ENCODE measurements around the gene GPC6.

Gene GPC6

DNA sequence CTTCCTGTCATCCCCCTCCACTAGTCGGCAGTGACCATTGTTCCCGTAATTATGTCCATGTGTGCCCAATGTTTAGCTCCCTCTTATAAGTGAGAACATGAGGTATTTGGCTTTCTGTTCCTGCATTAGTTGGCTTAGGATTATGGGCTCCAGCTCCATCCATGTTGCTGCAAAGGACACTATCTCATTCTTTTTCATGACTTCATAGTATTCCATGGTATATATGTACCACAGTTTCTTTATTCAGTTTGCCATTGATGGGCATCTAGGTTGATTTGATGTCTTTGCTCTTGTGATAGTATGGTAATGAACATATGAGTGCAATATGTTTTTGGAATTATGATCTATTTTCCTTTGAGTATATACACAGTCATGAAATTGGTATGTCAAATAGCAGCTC, 730.8 kb downstream of the GPC6 start:
- DNase-seq (ENCODE audit: extremely low read depth, low read depth), result no peak
- TF ChIP-seq, protein P1, sequence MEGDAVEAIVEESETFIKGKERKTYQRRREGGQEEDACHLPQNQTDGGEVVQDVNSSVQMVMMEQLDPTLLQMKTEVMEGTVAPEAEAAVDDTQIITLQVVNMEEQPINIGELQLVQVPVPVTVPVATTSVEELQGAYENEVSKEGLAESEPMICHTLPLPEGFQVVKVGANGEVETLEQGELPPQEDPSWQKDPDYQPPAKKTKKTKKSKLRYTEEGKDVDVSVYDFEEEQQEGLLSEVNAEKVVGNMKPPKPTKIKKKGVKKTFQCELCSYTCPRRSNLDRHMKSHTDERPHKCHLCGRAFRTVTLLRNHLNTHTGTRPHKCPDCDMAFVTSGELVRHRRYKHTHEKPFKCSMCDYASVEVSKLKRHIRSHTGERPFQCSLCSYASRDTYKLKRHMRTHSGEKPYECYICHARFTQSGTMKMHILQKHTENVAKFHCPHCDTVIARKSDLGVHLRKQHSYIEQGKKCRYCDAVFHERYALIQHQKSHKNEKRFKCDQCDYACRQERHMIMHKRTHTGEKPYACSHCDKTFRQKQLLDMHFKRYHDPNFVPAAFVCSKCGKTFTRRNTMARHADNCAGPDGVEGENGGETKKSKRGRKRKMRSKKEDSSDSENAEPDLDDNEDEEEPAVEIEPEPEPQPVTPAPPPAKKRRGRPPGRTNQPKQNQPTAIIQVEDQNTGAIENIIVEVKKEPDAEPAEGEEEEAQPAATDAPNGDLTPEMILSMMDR (IDR thresholded peaks at IDR 0.05; ENCODE audit: low read depth, low read length), result no peak

DNA sequence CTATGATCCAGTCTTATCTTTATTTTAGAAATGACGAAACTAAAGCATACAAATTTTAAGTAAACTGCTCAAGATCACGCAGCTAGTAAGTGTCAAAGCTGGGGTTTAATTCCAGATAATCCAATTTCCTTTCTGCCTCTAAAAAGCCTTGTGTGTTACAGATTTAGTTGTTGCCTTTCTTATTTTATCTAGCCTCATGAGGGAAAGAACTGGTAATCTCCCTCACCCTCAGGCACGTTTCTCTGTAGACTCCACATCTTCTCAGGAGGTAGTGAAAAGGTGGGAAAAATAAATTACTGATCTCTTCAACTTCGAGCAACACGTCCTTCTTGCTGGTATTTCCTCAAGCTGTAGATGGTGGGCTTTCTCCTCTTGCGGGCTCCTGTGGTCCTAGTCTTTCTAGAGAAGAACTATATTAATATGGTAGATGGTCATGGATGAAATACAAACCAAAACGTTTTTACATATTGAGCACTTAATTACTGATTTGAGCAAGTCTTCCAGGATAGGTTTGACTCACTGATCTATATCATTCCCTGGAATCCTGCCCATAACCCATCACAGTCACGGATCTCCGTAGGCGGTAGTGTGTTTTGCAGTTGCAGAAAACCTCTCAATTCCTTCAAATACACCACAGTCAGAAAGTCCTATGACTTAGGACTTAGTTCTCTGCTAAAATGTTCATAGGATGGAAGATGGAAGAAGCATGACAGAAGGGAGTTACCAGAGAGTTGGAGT, 733.4 kb downstream of the GPC6 start:
- TF ChIP-seq, protein P1 (IDR thresholded peaks at IDR 0.05; ENCODE audit: low read depth, low read length), result no peak
- no peak for DNase-seq (ENCODE audit: extremely low read depth, low read depth)

DNA sequence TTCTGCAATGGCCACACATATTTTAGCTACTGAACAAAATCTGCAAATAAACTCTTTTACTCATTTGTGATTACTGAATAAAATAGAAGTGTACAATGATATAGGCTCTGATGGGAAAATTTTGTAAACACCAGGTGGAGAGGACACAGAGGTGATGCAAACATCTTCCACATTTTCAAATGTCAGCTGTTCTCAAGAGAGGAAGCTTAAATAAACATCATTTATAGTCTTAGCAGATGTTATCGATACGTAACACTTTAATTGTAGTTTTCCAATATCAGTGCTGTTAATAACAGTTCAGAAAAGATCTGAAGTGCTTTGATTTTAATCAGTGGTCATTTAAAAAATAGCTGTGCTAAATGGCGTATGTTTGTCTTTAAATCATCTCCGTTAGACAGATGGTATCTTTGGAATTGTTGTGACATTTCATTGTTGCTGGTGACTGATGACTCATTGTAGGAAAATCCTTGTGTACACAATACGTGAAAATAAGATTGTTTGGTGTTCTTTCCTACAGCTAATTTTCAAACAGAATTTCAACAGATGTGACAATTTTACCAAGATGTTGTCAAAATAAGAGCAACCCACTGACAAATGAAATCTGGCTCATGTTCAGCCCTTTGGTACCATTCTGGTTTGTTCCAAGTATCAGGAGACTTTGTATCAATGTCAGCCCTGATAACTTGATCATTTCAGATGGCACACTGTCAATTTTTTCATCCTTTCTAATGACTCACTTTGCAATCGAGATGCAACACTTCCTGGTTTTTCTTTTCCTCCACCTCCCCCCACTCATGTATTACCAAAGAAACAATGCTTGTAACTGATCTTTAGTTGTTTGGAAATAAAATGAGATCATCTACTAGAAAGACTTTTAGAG, 736.9 kb downstream of the GPC6 start:
- peak; percentile 14 for DNase-seq (ENCODE audit: extremely low read depth, low read depth)
- TF ChIP-seq, protein P1 (IDR thresholded peaks at IDR 0.05; ENCODE audit: low read depth, low read length), result no peak

DNA sequence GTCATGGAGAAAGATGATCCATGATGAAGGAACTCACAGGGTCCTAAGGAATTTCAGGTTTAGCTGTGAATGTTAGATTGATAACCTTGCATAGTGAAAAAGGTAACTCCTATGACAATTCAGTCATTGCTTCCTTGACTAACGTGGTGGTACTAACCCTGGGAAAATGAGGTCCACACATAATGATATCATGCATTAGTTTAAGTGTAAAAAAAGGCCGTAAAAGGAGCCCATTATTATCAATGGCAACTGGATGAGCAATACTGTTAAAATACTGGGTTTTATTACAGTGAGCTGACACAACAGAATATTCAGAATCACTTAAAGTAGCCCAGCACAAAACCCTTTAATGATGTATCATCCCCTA, 737.5 kb downstream of the GPC6 start:
- TF ChIP-seq, protein P1 (IDR thresholded peaks at IDR 0.05; ENCODE audit: low read depth, low read length), result no peak
- DNase-seq (ENCODE audit: extremely low read depth, low read depth), result no peak

DNA sequence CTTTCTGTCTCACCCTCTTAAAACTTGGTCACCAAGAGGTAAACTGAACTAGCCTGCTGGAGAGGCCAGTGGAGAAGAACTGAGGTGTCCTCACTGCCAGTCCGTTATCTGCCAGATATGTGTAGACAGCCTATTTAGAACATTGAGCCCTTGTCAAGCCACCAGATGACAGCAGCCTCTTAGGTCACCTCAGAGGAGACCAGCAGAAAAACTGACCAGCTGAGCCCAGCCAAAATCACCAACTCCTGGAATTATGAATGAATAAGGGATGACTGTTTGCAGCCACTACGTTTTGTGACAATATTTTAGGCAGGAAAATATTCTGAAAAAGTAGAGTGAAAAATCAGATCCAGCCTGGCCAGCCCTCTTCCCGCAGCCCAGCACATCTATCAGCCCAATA, 739.0 kb downstream of the GPC6 start:
- TF ChIP-seq, protein P1 (IDR thresholded peaks at IDR 0.05; ENCODE audit: low read depth, low read length), result no peak
- DNase-seq (ENCODE audit: extremely low read depth, low read depth), result no peak

DNA sequence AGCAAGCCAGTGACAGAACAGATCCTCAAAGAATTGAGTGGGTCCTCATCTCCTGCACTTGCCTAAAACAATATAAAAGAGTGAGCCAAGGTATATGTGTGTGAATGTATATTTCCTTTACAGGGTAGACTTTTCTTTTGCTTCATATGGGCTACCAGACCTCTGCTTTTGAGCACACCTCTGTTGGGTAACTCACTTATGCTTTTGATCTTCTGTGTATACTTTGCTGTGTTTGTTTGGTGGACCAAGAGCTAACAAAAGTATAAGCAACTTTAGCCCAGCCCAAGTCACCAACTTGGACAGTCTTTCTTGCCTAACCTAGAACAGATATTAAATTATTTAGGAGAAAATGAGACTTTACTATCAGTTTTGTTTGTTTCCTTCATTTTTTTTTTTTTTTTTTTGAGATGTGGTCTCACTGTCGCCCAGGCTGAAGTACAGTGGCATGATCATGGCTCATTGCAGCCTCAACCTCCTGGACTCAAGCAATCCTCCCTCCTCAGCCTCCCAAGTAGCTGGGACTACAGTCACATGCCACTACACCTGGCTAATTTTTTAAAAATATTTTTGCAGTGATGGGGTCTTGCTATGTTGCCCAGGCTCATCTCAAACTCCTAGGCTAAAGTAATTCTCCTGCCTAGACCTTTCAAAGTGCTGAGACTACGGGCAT, 739.8 kb downstream of the GPC6 start:
- no peak for DNase-seq (ENCODE audit: extremely low read depth, low read depth)
- TF ChIP-seq, protein P1 (IDR thresholded peaks at IDR 0.05; ENCODE audit: low read depth, low read length), result no peak

DNA sequence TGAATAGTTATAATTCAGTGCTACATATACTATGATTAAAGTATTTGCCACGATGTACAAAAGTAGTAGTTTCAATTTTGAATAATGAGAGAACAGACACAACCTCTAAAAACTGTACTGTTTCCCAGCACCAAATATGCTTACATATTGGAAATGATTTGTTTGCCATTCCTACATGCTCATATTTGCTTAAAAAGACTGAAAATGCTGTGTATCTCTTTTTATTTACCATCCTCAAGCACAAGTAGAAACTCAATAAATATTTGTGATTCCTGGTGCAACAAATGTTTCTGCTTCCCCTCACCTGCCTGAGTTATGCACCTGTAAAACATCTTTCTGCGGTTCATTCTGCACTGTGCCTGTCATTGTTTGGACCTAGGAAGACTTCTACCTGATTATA, 740.7 kb downstream of the GPC6 start:
- no peak for DNase-seq (ENCODE audit: extremely low read depth, low read depth)
- TF ChIP-seq, protein P1 (IDR thresholded peaks at IDR 0.05; ENCODE audit: low read depth, low read length), result no peak

All from AG09319 (cell line).